Upper lobe of right lung (tissue), 1 donor: ENCODE results near the gene TMEM127. TPM values are rescaled to one million over a fixed set of nuclear protein-coding genes. Genes with fewer than 3 reads are reported as not detected.

Experiments
- ATAC-seq: fragments of 200-7000 bp; cut with Tn5 transposase; one replicate; pipeline ENCODE4 v1.9.1; 2020; ENCODE audit warnings: mild to moderate bottlenecking, moderate library complexity
- DNase-seq: peaks from one replicate; pipeline ENCODE4 v3.0.0-alpha.2; 2020
- H3K27ac ChIP-seq: fragments of 200-600 bp; one replicate; pipeline ENCODE4 v1.8.0; 2022
- H3K27me3 ChIP-seq: fragments of 200-600 bp; one replicate; pipeline ENCODE4 v1.8.0; 2022; ENCODE audit warnings: mild to moderate bottlenecking
- H3K36me3 ChIP-seq: fragments of 200-600 bp; one replicate; pipeline ENCODE4 v1.8.0; 2022
- H3K4me1 ChIP-seq: fragments of 200-600 bp; one replicate; pipeline ENCODE4 v1.8.0; 2022
- H3K4me3 ChIP-seq: fragments of 200-600 bp; one replicate; pipeline ENCODE4 v1.8.0; 2022; ENCODE audit warnings: mild to moderate bottlenecking
- H3K9me3 ChIP-seq: fragments of 200-600 bp; one replicate; pipeline ENCODE4 v1.8.0; 2022
- CTCF ChIP-seq: fragments of 200-600 bp; IDR thresholded peaks from one replicate; pipeline ENCODE4 v1.8.0; 2022; ENCODE audit warnings: antibody characterized with exemption
- intact Hi-C: fragments of 100-400 bp; cut with DNase I; formaldehyde crosslinking; loops from one replicate; pipeline ENCODE4 v1.11.0; 2022
- total RNA-seq: library from RNA; stranded (reverse); fragmentation: NEBNext Ultra II Directional; extraction: Animal tissue kit (Norgen Biotek cat#: 25700); gene quantifications from one replicate; pipeline ENCODE4 v1.2.1, GENCODE V29; 2021
- donor health status: DM: no; HTN: yes; CAD: no; lungs with severe emphysema.

TMEM127 gene
- total RNA-seq, 1 donor from 2014 or later: 67.3 TPM

GRCh38 chr2:96243843-96244242, 22.0 kb downstream of the TMEM127 start:
- no peaks in the 10 kb centered on the region for H3K9me3 ChIP-seq
- H3K27ac ChIP-seq: no peak overlapping the region
- no peak for TF ChIP-seq CTCF
- ATAC-seq: no peak
- no peak overlapping the region for H3K4me3 ChIP-seq
- no peaks in the 10 kb centered on the region for H3K27me3 ChIP-seq
- DNase-seq: no peak
- intact Hi-C loops: no loop called here
- peaks cover 9% of the 10 kb centered on the region for H3K4me1 ChIP-seq
- H3K36me3 ChIP-seq: no peaks in the 10 kb centered on the region

- intact Hi-C loops: no loop called here
- peak; percentile 86 for ATAC-seq
- TF ChIP-seq CTCF: no peak
These were observed 23.7 kb downstream of the TMEM127 start for GRCh38 chr2:96241900-96242611.

GRCh38 chr2:96241227-96241626, 24.6 kb downstream of the TMEM127 start:
- Histone ChIP-seq H3K27ac (peak overlapping the region; percentile 84), H3K4me1 (peaks cover 9% of the 10 kb centered on the region), H3K4me3 (no peak overlapping the region), H3K27me3 (no peaks in the 10 kb centered on the region), H3K9me3 (no peaks in the 10 kb centered on the region), H3K36me3 (no peaks in the 10 kb centered on the region)
- intact Hi-C loops: no loop called here
- TF ChIP-seq CTCF: no peak
- ATAC-seq (no peak), DNase-seq (no peak)

More at GRCh38 chr2:96241900-96242611, 23.7 kb downstream of the TMEM127 start:
- Histone ChIP-seq H3K36me3 (no peaks in the 10 kb centered on the region), H3K4me1 (peaks cover 9% of the 10 kb centered on the region), H3K9me3 (no peaks in the 10 kb centered on the region), H3K4me3 (peak overlapping the region; percentile 1), H3K27me3 (no peaks in the 10 kb centered on the region), H3K27ac (peak overlapping the region; percentile 84)
- DNase-seq: no peak

- no peak overlapping the region for H3K4me3 ChIP-seq
- intact Hi-C loops: no loop called here
These were observed 25.3 kb downstream of the TMEM127 start for GRCh38 chr2:96240341-96241038.

GRCh38 chr2:96239745-96240264, 26.0 kb downstream of the TMEM127 start:
- no peaks in the 10 kb centered on the region for H3K36me3 ChIP-seq
- peaks cover 9% of the 10 kb centered on the region for H3K4me1 ChIP-seq
- H3K27me3 ChIP-seq: no peaks in the 10 kb centered on the region
- H3K4me3 ChIP-seq: no peak overlapping the region
- intact Hi-C loops: no loop called here
- H3K27ac ChIP-seq: no peak overlapping the region
- DNase-seq: no peak
- ATAC-seq: no peak
- no peak for TF ChIP-seq CTCF
- no peaks in the 10 kb centered on the region for H3K9me3 ChIP-seq

More at GRCh38 chr2:96240341-96241038, 25.3 kb downstream of the TMEM127 start:
- no peaks in the 10 kb centered on the region for H3K27me3 ChIP-seq
- H3K36me3 ChIP-seq: no peaks in the 10 kb centered on the region
- no peak overlapping the region for H3K27ac ChIP-seq
- H3K4me1 ChIP-seq: peaks cover 9% of the 10 kb centered on the region
- no peaks in the 10 kb centered on the region for H3K9me3 ChIP-seq
- ATAC-seq (no peak), DNase-seq (no peak)
- TF ChIP-seq CTCF: no peak
